ENCODE measurements around the gene ZNF483. TPM values are rescaled to one million over a fixed set of nuclear protein-coding genes. Genes with fewer than 3 reads are reported as not detected.

Gene ZNF483
- total and polyA plus RNA-seq, 2 of the 4 experiments (the other 2 are of a cell fraction): 0.10 to 0.90 TPM

DNA sequence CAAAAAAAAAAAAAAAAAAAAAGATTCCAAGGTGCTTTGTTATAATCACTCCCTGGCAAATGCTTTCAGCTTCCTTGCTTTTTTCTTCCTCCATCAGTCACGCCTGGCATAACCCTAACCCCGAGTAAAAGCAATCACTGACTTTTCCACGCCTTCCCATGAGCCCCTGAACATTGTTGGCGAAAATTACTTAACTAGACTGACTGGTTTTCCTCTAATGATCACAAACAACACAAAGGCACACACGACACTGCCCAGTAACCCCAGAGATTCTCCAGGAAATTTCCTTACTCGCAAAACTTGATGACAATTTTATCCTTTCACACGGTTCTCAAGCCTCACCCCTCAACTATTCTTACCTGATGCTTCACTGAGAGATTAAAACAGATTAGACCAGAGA is 85.9 kb downstream of the ZNF483 start:
- no peak overlapping the region for H2AK9ac ChIP-seq (replicated peaks; ENCODE audit: low read depth, low read length, poor library complexity)
- no peaks in the 10 kb centered on the region for H3K36me3 ChIP-seq (ENCODE audit: control insufficient read depth, insufficient read depth, low read length)
- no peak overlapping the region for H3K4me2 ChIP-seq (ENCODE audit: low read depth, low read length)
- no peak for DNase-seq
- no peak overlapping the region for H2BK120ac ChIP-seq (ENCODE audit: low read depth, low read length)
- WGBS, 2 experiments (ENCODE audit: extremely low coverage in 2 of 2, insufficient read length in 1 of 2): 52% methylated on average over 3 of the region's 7 CpGs; no CpG with 5 or more reads in 1 of the 2 experiments
- H4K91ac ChIP-seq (ENCODE audit: insufficient read depth, low read depth, low read length): no peak overlapping the region
- no peak overlapping the region for H3K18ac ChIP-seq (ENCODE audit: low read depth, low read length)
- dilution Hi-C loops (cut with HindIII; ENCODE audit: low sequenced_read_pairs, unreplicated experiment): no loop called here
- no peak for ATAC-seq (ENCODE audit: low read depth)
- POLR2A ChIA-PET (ENCODE audit: unreplicated experiment): no interaction called here
- no peak overlapping the region for H2AFZ ChIP-seq (replicated peaks; ENCODE audit: low read length, poor library complexity)
- H2BK5ac ChIP-seq (ENCODE audit: low read depth, low read length, poor library complexity, severe bottlenecking): no peak overlapping the region
- no peak overlapping the region for H3K14ac ChIP-seq (replicated peaks; ENCODE audit: low read depth, low read length)
- no TSS peak for BruUV-seq (replicated peaks)
- in situ Hi-C loops (cut with MboI; ENCODE audit: low sequenced_read_pairs): no loop called here
- TF ChIP-seq RCOR1 (IDR thresholded peaks at IDR 0.05; ENCODE audit: insufficient replicate concordance, low read length) (no peak), SMC3 (IDR thresholded peaks at IDR 0.05; ENCODE audit: low read depth, low read length) (no peak), BHLHE40 (IDR thresholded peaks at IDR 0.05; ENCODE audit: low read depth, low read length) (no peak), MAFK (IDR thresholded peaks at IDR 0.05; ENCODE audit: low read depth, low read length) (no peak), CHD1 (IDR thresholded peaks at IDR 0.05; ENCODE audit: low read depth, low read length) (no peak), MXI1 (IDR thresholded peaks at IDR 0.05; ENCODE audit: borderline replicate concordance, low read depth, low read length) (no peak), CEBPB (IDR thresholded peaks at IDR 0.05; ENCODE audit: low read depth, low read length) (no peak), RAD21 (IDR thresholded peaks at IDR 0.05; ENCODE audit: low read length) (no peak), FOS (IDR thresholded peaks at IDR 0.05; ENCODE audit: low read depth, low read length) (no peak)
- TF ChIP-seq, protein P1, sequence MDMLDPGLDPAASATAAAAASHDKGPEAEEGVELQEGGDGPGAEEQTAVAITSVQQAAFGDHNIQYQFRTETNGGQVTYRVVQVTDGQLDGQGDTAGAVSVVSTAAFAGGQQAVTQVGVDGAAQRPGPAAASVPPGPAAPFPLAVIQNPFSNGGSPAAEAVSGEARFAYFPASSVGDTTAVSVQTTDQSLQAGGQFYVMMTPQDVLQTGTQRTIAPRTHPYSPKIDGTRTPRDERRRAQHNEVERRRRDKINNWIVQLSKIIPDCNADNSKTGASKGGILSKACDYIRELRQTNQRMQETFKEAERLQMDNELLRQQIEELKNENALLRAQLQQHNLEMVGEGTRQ (IDR thresholded peaks at IDR 0.05; ENCODE audit: low read depth, low read length): no peak
- TF ChIP-seq, protein P2, sequence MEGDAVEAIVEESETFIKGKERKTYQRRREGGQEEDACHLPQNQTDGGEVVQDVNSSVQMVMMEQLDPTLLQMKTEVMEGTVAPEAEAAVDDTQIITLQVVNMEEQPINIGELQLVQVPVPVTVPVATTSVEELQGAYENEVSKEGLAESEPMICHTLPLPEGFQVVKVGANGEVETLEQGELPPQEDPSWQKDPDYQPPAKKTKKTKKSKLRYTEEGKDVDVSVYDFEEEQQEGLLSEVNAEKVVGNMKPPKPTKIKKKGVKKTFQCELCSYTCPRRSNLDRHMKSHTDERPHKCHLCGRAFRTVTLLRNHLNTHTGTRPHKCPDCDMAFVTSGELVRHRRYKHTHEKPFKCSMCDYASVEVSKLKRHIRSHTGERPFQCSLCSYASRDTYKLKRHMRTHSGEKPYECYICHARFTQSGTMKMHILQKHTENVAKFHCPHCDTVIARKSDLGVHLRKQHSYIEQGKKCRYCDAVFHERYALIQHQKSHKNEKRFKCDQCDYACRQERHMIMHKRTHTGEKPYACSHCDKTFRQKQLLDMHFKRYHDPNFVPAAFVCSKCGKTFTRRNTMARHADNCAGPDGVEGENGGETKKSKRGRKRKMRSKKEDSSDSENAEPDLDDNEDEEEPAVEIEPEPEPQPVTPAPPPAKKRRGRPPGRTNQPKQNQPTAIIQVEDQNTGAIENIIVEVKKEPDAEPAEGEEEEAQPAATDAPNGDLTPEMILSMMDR (conservative IDR thresholded peaks at IDR 0.05; ENCODE audit: low read depth, low read length): no peak
- intact Hi-C loops (cut with micrococcal nuclease): no loop called here
- H3K79me1 ChIP-seq (ENCODE audit: low read depth in 1 of 2, low read length in 2 of 2): no peaks in the 10 kb centered on the region
- no peak overlapping the region for H2AK5ac ChIP-seq (ENCODE audit: low read depth, low read length)
- no peak overlapping the region for H3K56ac ChIP-seq (ENCODE audit: extremely low read depth, insufficient read depth, low read length)
- no peaks in the 10 kb centered on the region for H4K20me1 ChIP-seq (ENCODE audit: insufficient read depth, low read length)
- no peaks in the 10 kb centered on the region for H3K9me1 ChIP-seq (ENCODE audit: insufficient read depth, low read length)
- H4K8ac ChIP-seq (ENCODE audit: low read depth in 2 of 2, low read length in 2 of 2): no peak overlapping the region
- H3K23ac ChIP-seq (ENCODE audit: low read depth, low read length): no peak overlapping the region
- no peak overlapping the region for H3K4ac ChIP-seq (ENCODE audit: low read depth, low read length)
- no peak overlapping the region for H2BK15ac ChIP-seq (ENCODE audit: low read depth, low read length)
- no peak overlapping the region for H4K5ac ChIP-seq (ENCODE audit: low read depth, low read length)
- CTCF ChIA-PET: no interaction called here
- no peak overlapping the region for H3K9ac ChIP-seq (ENCODE audit: low read depth, low read length)
- H3K27ac ChIP-seq (ENCODE audit: insufficient read depth, low read length): no peak overlapping the region
- H3K4me1 ChIP-seq (ENCODE audit: control insufficient read depth, insufficient read depth, low read length): no peaks in the 10 kb centered on the region
- H2BK20ac ChIP-seq (ENCODE audit: low read depth, low read length): no peak overlapping the region
- no peaks in the 10 kb centered on the region for H3K9me3 ChIP-seq (ENCODE audit: control insufficient read depth, insufficient read depth, low read length)
- H3K4me3 ChIP-seq (ENCODE audit: insufficient read depth, low read depth, low read length): no peak overlapping the region
- peaks cover 33% of the 10 kb centered on the region for H3K27me3 ChIP-seq (ENCODE audit: control insufficient read depth, insufficient read depth, low read length)

Measured in IMR-90 (cell line).